ENCODE results near the gene MTAP. TPM values are rescaled to one million over a fixed set of nuclear protein-coding genes. Genes with fewer than 3 reads are reported as not detected.

Gene MTAP
- total and polyA plus RNA-seq, 2 of the 13 experiments (the other 11 are each of a cell fraction or from before 2014, with no cell fraction given): 16.7 to 51.2 TPM

DNA sequence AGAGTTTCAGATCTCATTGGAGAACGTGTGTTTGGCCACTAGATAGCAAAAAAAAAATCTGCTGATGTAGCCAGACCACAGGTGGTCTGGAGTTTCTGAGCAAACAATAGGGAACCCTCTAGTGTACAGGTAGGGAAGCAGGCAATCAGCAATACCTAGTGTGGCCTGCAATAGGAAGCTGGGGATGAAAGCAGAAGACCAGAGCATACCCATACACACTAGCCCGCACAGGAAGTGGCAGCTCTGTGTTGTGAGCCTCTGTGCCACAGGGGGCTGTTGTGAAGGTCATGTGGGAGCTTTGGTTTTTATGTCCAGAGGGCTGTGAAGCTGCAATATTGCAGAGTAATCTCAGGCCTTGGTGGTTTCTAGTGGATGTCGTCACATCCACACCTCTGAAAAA lies 81.2 kb downstream of the MTAP start:
- no TSS peak for BruUV-seq (replicated peaks)
- TF ChIP-seq ZNF660 (CRISPR knock-in tag; IDR thresholded peaks at IDR 0.05; ENCODE audit: borderline replicate concordance, low read depth) (no peak), RBM22 (optimal IDR thresholded peaks at IDR 0.05; ENCODE audit: low read length) (peak; percentile 27), ZEB1 (IDR thresholded peaks at IDR 0.05; ENCODE audit: insufficient replicate concordance, low read depth) (peak; percentile 61)
- TF ChIP-seq, protein P1, sequence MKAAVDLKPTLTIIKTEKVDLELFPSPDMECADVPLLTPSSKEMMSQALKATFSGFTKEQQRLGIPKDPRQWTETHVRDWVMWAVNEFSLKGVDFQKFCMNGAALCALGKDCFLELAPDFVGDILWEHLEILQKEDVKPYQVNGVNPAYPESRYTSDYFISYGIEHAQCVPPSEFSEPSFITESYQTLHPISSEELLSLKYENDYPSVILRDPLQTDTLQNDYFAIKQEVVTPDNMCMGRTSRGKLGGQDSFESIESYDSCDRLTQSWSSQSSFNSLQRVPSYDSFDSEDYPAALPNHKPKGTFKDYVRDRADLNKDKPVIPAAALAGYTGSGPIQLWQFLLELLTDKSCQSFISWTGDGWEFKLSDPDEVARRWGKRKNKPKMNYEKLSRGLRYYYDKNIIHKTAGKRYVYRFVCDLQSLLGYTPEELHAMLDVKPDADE (CRISPR knock-in tag; IDR thresholded peaks at IDR 0.05): no peak
- TF ChIP-seq, protein P2, sequence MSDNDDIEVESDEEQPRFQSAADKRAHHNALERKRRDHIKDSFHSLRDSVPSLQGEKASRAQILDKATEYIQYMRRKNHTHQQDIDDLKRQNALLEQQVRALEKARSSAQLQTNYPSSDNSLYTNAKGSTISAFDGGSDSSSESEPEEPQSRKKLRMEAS (IDR thresholded peaks at IDR 0.05): no peak
- TF ChIP-seq, protein P3, sequence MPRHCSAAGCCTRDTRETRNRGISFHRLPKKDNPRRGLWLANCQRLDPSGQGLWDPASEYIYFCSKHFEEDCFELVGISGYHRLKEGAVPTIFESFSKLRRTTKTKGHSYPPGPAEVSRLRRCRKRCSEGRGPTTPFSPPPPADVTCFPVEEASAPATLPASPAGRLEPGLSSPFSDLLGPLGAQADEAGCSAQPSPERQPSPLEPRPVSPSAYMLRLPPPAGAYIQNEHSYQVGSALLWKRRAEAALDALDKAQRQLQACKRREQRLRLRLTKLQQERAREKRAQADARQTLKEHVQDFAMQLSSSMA (CRISPR knock-in tag; IDR thresholded peaks at IDR 0.05): no peak
- TF ChIP-seq, protein P4, sequence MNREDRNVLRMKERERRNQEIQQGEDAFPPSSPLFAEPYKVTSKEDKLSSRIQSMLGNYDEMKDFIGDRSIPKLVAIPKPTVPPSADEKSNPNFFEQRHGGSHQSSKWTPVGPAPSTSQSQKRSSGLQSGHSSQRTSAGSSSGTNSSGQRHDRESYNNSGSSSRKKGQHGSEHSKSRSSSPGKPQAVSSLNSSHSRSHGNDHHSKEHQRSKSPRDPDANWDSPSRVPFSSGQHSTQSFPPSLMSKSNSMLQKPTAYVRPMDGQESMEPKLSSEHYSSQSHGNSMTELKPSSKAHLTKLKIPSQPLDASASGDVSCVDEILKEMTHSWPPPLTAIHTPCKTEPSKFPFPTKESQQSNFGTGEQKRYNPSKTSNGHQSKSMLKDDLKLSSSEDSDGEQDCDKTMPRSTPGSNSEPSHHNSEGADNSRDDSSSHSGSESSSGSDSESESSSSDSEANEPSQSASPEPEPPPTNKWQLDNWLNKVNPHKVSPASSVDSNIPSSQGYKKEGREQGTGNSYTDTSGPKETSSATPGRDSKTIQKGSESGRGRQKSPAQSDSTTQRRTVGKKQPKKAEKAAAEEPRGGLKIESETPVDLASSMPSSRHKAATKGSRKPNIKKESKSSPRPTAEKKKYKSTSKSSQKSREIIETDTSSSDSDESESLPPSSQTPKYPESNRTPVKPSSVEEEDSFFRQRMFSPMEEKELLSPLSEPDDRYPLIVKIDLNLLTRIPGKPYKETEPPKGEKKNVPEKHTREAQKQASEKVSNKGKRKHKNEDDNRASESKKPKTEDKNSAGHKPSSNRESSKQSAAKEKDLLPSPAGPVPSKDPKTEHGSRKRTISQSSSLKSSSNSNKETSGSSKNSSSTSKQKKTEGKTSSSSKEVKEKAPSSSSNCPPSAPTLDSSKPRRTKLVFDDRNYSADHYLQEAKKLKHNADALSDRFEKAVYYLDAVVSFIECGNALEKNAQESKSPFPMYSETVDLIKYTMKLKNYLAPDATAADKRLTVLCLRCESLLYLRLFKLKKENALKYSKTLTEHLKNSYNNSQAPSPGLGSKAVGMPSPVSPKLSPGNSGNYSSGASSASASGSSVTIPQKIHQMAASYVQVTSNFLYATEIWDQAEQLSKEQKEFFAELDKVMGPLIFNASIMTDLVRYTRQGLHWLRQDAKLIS (CRISPR knock-in tag; IDR thresholded peaks at IDR 0.05): no peak
- DNase-seq (ENCODE audit: low spot score) (no peak), FAIRE-seq (no peak), ATAC-seq (peak; percentile 72)
- no peaks in the 10 kb centered on the region for H4K20me1 ChIP-seq (ENCODE audit: insufficient read depth, low read length)
- H3K79me2 ChIP-seq (ENCODE audit: insufficient read depth, low read length): no peaks in the 10 kb centered on the region
- H3K4me3 ChIP-seq (replicated peaks in 1 of 3; ENCODE audit: insufficient read depth in 1 of 3, low read depth in 2 of 3, low read length in 3 of 3): no peak overlapping the region
- ChIA-PET POLR2A (no interaction called here), CTCF (ENCODE audit: low intra/inter-chr PET ratio, low total read pairs) (no interaction called here)
- no peaks in the 10 kb centered on the region for H3K4me1 ChIP-seq (ENCODE audit: insufficient read depth, low read length)
- no peak overlapping the region for H3K4me2 ChIP-seq (ENCODE audit: low read depth, low read length)
- H3K9ac ChIP-seq (ENCODE audit: insufficient read depth, low read depth, low read length): no peak overlapping the region
- H3K9me3 ChIP-seq (ENCODE audit: low read length): peaks cover 5% of the 10 kb centered on the region; the same call in 1 of the 2 replicates
- no peak overlapping the region for H3K27ac ChIP-seq (ENCODE audit: extremely low read length, insufficient read depth, low read length)
- no peak overlapping the region for H2AFZ ChIP-seq (ENCODE audit: low read length)
- intact Hi-C loops (cut with micrococcal nuclease; ENCODE audit: unreplicated experiment): no loop called here
- in situ Hi-C loops (cut with HindIII; ENCODE audit: extremely low pct_ligation_motif_present, low pct_unique_long_range_greater_than_20kb): no loop called here
- H3K27me3 ChIP-seq (ENCODE audit: control insufficient read depth in 1 of 2, insufficient read depth in 2 of 2, low read length in 2 of 2): no peaks in the 10 kb centered on the region
- WGBS (ENCODE audit: low lambda C conversion rate): 98% methylated on average over 3 of the region's 3 CpGs
- peaks cover 0 to 13% of the 10 kb centered on the region in 2 experiments; a peak in 1 of 5 replicates for H3K36me3 ChIP-seq (replicated peaks in 1 of 2; ENCODE audit: control insufficient read depth in 1 of 2, insufficient read depth in 2 of 2, low read length in 2 of 2)
